Activated CD8-positive, alpha-beta memory T cell treated with anti-CD3 and anti-CD28 coated beads, Interleukin-2, amount 50 U/mL, for 1 hour (primary cell): ENCODE results near the gene CEMP1.
"Not testable (repeated sequence)": the region's sequence is repeated elsewhere in the genome, so short reads cannot be mapped to it uniquely, and the experiment has no call there.

Experiments
- DNase-seq: peaks from one replicate; pipeline ENCODE4 v3.0.0-alpha.2; 2020; ENCODE audit errors: extremely low read depth

Gene CEMP1, protein sequence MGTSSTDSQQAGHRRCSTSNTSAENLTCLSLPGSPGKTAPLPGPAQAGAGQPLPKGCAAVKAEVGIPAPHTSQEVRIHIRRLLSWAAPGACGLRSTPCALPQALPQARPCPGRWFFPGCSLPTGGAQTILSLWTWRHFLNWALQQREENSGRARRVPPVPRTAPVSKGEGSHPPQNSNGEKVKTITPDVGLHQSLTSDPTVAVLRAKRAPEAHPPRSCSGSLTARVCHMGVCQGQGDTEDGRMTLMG

DNA sequence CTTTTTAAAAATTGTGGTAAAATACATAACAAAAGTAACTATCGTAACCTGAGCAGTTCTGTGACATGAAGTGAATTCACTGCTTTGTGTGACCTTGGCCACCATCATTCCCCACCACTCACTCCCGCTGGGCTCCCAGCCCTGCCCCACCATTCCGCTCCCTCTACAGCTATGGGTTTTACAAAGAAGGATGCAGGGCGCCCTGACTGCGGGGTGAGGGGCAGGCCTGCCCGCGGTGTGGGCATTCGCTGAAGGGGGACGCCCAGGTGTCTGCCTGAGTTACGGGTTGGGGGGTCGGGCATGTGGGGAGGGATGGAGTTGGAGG lies at the start of gene CEMP1:
TSS of gene CEMP1 (minus strand) at position 38 of the 325 bp plus-strand sequence. CDS start 335 bp downstream, outside the sequence.
- DNase-seq: no peak

DNA sequence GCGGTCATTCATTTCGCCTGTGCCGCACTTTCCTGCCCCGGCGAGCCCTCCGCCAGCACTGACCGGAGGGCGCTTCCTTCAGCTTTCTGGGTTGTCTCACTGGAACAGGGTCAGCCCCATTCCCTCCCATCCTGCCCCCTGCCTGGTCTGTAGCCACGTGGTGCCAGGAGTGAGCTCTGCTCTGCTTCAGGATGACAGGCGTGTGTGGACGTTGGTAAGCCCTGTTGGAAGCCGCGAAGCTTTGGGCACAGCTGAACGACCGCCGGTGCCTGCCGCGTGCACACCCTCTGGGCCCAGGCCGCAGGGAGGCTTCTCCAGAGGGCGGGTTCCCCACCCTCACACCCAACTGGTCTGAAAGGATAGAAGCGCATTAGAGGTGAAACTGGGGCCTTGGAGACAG lies 49.6 kb upstream of the CEMP1 start:
- DNase-seq: not testable (repeated sequence)

DNA sequence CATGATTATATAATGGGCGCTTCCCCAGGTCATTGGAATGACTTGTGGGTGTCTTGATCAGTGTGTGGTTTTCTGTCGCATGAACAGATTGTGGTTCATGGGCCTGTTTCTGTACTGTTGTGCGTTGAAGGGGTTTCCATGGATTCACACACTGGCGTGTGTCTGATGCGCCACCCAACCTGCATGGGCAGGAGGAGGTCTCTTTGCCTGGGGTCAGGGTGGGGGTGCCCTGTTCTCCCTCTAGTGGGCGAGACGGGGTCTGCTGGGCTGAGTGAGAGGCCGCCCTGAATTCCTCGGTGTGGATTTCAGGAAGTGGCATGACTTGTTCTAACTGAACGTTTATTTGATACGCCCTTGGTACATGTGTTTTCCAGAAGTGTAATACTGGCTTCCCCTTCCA lies 48.9 kb upstream of the CEMP1 start:
- not testable (repeated sequence) for DNase-seq

DNA sequence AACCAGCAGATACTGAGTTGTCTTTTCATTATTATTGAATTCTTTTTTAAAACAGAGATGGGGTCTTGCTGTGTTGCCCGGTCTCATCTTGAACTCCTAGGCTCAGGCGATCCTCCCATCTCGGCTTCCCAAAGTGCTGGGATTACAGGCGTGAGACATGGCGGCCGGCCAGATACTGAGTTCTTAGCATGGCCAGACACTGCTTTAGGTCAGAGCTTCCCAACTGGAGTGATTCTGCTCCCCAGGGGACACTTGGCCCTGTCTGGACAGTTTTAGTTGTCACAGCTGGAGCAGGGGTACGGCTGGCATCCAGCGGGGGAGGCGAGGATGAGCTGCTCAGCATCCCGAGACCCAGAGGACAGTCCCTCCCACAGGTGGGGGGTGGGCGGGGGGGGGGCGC lies 47.7 kb upstream of the CEMP1 start:
- DNase-seq: not testable (repeated sequence)

DNA sequence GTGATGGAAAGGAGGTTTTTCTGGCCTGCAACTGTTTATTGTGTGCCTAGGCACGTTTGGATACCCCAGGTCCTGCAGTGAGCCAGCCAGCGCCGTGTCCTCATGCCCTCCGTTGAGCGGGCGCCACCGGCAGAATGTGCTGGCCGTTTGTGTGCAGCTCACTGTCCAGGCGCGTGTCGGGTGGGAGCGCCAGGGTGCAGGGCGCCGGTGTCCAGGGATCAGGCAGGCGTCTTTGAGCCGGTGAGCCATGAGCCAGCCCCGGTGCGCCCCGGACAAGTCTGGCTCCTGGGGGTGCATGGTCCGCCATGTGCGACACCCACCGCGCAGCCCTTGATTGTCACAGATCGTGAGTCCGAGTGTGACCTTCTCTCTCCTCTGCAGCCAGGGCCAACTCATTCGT lies 45.8 kb upstream of the CEMP1 start:
- DNase-seq: not testable (repeated sequence)

DNA sequence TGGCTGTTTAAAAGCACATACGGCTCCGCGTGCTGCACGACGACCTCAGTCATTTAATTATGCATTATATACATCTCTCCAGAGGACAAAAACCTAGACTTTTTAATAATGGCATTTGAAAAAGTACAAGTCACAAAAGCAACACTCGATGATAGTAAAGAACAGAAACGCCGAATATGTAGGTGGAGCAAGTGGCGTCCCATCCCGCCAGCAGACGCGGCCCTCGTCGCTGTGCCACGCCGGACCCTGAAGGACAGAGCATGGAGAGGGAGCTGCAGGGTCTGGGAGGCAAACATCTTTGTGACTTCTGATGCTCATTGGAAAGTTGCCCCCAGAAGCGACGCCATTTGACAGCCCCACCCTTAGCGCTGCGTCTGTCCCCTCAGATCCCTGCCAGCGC lies 44.6 kb upstream of the CEMP1 start:
- DNase-seq: not testable (repeated sequence)

DNA sequence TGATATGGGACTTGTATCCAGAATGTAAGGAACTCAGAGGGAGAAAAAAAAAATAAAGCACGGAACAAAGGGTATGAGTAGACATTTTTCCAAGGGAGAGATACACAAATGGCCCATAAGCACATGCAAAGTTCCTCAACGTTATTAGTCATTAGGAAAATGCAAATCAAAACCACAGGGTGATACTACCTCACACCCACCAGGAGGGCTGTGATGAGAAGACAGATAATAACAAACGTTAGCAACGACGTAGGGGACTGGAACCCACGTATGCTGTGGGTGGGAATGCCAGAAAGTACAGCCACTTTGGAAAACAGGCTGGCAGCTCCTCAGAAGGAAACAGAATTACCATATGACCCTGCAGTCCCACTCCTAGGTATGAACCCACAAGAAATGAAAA lies 41.5 kb upstream of the CEMP1 start:
- not testable (repeated sequence) for DNase-seq

DNA sequence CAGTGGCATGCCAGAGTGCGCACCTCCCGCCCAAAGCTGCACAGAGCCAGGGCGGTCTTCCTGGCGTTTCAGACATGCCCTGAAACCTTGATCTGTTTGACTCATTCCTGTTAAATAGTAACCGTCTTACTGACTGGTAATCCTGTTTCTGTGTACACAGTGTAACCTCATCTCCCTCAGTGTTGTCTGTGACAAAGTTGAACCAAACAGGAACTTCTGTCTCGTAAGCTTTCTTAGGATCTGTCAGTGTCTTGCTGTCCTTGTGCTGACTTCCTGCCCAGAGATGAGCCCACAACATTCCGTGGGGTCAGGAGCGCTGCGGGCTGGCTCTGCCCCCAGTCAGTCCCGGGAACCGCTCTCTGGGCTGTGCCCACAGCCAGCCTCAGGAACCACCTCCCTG lies 37.4 kb upstream of the CEMP1 start:
- DNase-seq: not testable (repeated sequence)

DNA sequence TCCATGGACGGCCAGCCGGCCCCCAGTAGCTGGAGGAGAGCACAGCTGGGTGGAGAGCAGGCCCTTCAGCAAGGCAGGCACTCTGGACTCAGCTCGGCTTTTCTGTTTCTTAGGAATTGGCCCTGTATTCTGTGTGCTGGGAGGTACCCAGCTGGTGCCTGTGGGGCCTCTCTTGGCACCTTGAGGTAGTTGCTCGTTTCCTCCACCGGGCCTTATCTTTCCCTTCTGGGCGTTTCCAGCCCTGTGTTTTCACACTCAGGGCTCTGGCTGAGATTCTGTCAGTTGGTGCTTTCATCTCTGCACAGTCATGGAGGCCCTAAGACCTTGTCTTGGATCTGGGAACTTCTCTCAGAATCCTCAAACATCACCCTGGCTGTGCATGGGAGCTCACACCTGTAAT lies 36.3 kb upstream of the CEMP1 start:
- DNase-seq: not testable (repeated sequence)

DNA sequence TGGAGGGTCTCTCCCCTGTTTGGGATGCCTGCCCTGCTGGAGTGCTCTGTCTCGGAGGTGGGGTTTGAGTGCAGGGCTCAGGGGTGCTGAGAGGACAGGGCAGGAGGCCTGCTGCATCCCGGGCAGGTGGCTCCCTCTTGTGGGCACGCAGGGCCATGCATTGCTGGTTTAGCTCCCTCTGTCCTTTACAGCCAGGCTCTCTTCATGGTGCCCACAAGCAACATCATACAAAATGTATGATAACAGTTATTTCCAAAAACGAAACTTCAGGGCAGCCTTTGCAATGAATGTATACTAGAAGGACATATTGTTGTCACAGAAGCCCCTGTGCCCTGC lies 29.6 kb upstream of the CEMP1 start:
- DNase-seq: not testable (repeated sequence)

DNA sequence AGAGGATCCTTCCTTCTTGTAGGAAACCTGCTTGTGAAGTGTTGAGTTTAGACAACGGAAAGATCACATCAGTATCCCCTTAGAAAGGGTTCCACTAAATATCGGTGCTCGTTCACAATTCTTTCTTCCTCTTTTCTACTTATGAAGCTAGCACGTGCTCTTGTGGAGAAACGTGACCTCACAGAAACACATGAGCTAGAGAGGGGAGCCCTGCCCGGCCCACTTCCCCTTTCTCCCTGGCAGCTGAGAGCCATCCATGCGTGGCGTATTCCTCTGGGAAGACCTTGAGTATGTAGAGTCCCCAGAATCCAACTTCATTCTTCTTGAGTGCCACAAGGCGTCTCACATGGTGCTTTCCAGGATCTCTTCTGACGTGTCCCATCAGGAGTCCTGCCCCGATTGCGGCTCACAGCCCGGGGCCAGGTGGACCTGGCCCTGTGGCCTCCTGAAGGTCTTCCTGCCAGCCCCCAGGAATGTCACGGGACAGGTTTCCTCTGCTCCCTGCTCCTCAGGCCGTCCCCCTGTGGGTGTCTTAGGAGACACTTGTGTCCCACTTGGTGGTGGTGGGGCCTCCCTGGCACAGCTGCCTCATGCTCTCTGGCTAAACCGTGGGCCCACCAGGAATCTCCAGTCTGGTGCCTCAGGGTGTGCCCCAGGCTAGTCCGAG lies 29.1 kb upstream of the CEMP1 start:
- DNase-seq: not testable (repeated sequence)

DNA sequence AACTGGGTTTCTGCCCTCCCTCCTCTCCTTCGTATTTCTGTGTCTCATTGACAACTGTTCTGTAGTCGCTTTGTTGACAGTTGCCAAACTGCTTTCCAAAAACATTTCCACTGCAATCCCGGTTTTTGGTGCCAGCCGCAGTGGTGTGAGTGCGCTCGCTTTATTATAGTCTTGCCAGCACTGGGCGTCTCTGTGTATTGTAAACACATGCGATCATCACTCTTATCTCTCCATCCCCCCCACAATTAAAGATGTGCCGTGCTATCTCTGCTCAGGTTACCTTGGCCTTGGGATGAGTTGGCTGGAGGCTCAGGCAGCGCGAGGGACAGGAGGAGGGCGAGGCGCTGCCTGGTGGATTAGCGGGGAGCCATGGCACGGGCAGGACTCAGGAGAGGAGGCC lies 25.9 kb upstream of the CEMP1 start:
- not testable (repeated sequence) for DNase-seq

DNA sequence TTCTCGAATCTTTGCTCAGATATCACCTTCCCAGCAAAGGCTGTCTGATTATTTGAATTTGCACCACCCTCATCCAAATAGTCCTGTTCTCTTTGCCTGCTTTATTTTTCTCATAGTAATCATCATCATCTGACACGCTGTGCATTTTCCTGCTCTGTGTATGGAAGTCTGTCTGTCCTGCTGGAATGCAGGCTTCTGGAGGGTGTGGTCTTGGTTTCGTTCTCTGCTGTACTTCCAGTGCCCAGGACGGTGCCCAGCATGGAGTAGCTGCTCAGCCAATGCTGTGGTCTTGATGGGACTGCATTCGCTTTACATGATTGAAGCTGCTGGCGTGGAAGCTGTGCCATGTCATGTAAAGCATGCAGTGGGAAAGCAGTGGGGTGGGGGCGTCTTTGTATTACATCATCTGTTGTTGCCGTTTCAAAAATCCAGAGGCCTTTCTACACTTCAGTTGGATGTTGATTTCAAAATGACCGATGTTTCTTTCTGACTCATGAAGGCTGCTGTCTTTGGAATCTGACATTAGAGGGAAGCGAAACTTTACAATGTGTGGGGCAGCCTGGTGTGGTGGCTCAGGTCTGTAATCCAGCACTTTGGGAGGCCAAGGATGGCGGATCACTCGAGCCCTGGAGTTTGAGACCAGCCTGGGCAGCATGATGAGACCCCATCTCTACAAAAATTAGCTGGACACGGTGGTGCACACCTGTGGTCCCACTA lies 23.7 kb upstream of the CEMP1 start:
- DNase-seq: not testable (repeated sequence)

DNA sequence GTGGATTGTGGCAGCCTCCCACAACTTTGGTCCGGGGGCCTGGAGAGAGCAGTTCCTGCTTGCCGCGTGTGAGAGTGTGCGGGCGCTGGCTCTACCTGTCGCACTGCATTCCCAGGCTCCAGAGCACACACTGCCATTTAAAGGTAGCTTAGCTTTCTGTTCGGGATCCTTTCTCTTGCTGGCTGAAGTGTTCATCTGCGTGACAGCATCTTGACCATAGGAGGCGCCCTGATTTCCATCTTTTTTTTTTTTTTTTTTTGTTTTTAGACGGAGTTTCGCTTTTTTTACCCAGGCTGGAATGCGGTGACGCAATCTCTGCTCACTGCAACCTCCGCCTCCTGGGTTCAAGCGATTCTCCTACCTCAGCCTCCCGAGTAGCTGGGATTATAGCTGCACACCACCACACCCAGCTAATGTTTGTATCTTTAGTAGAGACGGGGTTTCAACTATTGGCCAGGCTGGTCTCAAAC lies 20.2 kb upstream of the CEMP1 start:
- not testable (repeated sequence) for DNase-seq

DNA sequence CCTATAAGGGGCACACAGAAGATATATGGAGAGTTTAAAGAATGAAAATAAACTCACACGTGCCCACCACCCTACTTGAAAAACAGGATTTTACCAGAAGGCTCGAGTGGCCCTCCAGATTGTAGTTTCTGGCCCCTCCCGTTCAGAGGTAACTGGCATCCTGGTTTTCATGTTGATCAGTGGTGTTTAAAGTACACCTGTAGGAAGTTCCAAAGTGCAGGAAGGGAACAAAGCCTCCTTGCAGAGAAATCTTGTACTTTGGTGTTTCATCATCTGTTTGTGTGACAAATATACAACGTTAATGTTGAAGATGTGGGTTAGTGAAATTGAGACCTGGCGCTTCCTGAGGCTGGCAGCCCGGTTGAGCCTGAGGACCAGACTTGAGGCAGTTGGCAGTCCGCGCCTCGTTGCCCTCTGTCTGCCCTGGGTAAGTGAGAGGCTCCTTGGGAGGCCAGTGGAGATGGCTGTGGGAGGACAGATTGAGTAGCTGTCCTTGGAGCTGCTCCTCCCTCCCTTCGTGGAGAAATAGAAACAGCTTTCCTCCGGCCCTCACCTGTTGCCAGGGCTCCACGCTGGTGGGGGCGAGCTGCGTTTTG lies 19.2 kb upstream of the CEMP1 start:
- DNase-seq: not testable (repeated sequence)

DNA sequence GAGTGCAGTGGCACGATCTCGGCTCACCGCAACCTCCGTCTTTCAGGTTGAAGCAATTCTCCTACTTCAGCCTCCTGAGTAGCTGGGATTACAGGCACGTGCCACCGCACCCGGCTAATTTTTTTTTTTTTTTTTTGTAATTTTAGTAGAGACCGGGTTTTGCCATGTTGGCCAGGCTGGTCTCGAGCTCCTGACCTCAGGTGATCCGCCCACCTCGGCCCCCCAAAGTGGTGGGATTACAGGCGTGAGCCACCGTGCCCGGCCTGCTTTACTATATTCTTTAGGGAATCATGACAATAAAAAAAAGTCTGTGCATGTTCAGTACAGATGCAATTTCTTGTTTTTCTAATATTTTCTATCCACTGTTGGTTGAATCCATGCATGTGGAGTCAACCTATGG lies 12.6 kb upstream of the CEMP1 start:
- not testable (repeated sequence) for DNase-seq

DNA sequence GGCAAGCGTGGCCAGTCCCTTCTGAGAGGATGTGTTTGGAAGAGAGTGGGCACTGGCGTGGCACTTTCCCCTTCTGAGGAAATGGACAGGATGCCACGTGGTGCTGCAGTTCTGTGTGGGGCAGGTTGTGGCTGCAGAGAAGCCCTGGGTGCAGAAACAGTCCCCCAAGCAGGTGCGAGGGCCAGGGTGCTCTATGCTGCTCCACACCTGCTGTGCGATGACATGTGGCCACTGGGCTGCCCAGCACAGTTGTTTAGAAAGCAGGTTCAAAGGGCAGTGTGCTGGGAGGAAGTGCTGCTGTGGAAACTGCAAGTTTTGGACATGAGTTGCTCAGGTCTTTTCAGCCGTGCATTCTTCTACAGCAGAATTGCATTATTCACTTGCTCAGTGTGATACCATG lies 10.2 kb upstream of the CEMP1 start:
- DNase-seq: not testable (repeated sequence)

DNA sequence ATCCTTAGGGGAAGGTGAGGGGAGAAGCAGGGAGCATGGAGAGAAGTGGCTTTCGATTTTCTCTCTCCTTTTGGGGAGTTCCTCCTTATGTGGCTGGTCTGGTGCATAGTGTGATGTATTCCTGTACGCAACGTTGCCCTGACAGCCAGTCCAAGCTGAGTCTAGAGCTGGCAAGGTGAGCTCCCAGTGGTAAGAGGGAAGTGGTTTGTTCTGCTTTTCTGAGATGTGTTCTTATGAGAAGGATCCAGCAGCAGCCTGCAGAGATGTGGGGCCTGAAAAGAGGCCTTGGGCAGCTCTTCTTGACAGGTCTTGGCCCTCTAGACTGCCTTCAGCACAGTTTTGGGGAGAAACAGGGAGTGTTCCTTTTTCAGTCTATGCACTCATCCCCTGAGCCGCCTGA lies 9.7 kb upstream of the CEMP1 start:
- not testable (repeated sequence) for DNase-seq

DNA sequence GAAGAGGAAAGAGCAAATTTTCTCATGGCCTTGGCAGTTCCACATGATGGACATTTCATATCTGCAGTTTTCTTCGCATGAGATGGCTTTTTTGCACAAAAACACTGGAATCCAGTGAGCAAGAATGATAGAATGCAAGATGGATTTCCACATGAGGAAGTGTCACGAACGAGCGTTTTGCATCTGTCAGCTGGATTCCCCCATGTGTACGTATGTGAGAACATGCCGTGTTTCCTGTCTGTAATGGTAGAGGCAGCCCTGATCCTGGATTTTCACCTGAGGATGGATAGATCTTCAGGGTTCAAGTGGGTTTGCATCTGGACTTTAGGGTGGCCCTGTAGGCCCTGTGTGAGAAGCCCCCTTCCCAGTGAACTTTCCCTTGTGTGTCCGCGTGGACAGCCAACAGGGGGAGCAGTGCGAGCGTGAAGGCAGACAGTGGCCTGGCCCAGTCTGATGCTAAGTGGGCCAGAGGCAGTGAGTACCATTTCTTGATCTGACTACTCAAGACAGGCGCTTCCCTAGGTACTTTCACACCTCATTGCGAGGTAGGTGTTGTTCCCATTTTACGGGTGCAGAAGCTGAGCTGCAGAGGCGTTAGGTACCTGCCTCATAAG lies 8.7 kb upstream of the CEMP1 start:
- not testable (repeated sequence) for DNase-seq

DNA sequence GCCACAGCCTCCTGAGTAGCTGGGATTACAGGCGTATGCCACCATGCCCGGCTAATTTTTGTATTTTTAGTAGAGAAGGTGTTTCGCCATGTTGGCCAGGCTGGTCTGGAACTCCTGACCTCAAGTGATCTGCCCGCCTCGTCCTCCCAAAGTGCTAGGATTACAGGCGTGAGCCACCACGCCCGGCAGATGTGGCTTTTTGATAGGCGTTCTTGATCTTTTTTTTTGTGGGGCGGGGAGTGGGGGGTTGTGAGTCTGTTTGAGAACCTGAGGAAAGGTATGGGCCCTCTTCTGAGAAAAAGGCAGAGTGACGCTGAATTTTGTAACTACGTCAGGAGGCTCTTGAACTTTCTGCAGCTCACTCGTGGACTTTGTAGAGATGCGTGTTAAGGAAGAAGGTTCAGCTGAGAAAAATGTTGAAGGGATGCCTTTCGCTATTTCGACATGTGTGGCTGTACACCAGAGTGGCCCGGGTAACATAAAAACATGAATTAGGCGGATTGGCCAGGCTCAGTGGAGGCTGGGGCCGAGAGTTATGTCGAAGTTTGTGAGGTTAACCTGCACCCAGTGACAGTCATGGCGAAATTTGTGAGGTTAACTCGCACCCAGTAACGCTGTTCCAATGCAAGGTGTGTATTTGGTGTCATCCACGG lies 8.1 kb upstream of the CEMP1 start:
- DNase-seq: not testable (repeated sequence)
